ENCODE data around the gene KIRREL1.
A peak's percentile ranks its signal among the peaks of the same experiment; 100 is the strongest.

KIRREL1 gene

GRCh38 chr1:158131217-158131616, 137.8 kb downstream of the KIRREL1 start:
- no peak overlapping the region for H2BK5ac ChIP-seq (ENCODE audit: low read depth, low read length, poor library complexity)
- H3K4ac ChIP-seq (ENCODE audit: low read depth, low read length), result no peak overlapping the region
- H3K23ac ChIP-seq (ENCODE audit: low read length), result no peak overlapping the region
- H3K18ac ChIP-seq (ENCODE audit: low read length), result no peak overlapping the region
- H3K4me3 ChIP-seq (ENCODE audit: low read depth, low read length), result no peak overlapping the region
- H3K4me1 ChIP-seq (ENCODE audit: control insufficient read depth in 1 of 2, insufficient read depth in 2 of 2, low read length in 2 of 2), result no peaks in the 10 kb centered on the region
- no peak overlapping the region for H2AFZ ChIP-seq (ENCODE audit: insufficient read depth, low read length, poor library complexity)
- no peak overlapping the region for H3K4me2 ChIP-seq (ENCODE audit: low read length)
- peak overlapping the region; percentile 63 for H3K9ac ChIP-seq (ENCODE audit: low read length)
- no peak overlapping the region for H3K14ac ChIP-seq (ENCODE audit: low read length)
- no peak overlapping the region for H3K27ac ChIP-seq (ENCODE audit: low read depth, low read length)
- H3K79me2 ChIP-seq (ENCODE audit: control insufficient read depth, insufficient read depth, low read length, poor library complexity), result no peaks in the 10 kb centered on the region
- no peaks in the 10 kb centered on the region for H3K79me1 ChIP-seq (ENCODE audit: low read length)
- WGBS (ENCODE audit: extremely low coverage, insufficient coverage, insufficient read length), result no CpG with 5 or more reads among the region's 3 CpGs
- H2BK12ac ChIP-seq (ENCODE audit: low read length), result no peak overlapping the region
- no peak overlapping the region for H4K8ac ChIP-seq (ENCODE audit: low read depth, low read length)
- H3K27me3 ChIP-seq (ENCODE audit: insufficient read depth, low read length), result no peaks in the 10 kb centered on the region
- H2BK120ac ChIP-seq (ENCODE audit: insufficient read depth, low read length, poor library complexity), result no peak overlapping the region
- H3K36me3 ChIP-seq (ENCODE audit: control insufficient read depth in 1 of 2, insufficient read depth in 2 of 2, low read length in 2 of 2), result no peaks in the 10 kb centered on the region
- H3K9me3 ChIP-seq (ENCODE audit: insufficient read depth, low read depth, low read length), result no peaks in the 10 kb centered on the region
- no peak overlapping the region for H4K12ac ChIP-seq (ENCODE audit: low read depth, low read length)
- H2AK5ac ChIP-seq (ENCODE audit: low read length), result no peak overlapping the region
- H4K91ac ChIP-seq (ENCODE audit: low read depth, low read length), result no peak overlapping the region
- no peak for DNase-seq

GRCh38 chr1:158140764-158141192, 147.3 kb downstream of the KIRREL1 start:
- H2AFZ ChIP-seq (ENCODE audit: insufficient read depth, low read length, poor library complexity), result no peak overlapping the region
- no peak overlapping the region for H3K9ac ChIP-seq (ENCODE audit: low read length)
- no peak overlapping the region for H3K27ac ChIP-seq (ENCODE audit: low read depth, low read length)
- no peak overlapping the region for H2AK5ac ChIP-seq (ENCODE audit: low read length)
- H3K4me3 ChIP-seq (ENCODE audit: low read depth, low read length), result no peak overlapping the region
- no peaks in the 10 kb centered on the region for H3K79me2 ChIP-seq (ENCODE audit: control insufficient read depth, insufficient read depth, low read length, poor library complexity)
- H4K8ac ChIP-seq (ENCODE audit: low read depth, low read length), result no peak overlapping the region
- DNase-seq, result no peak
- H3K14ac ChIP-seq (ENCODE audit: low read length), result no peak overlapping the region
- H2BK5ac ChIP-seq (ENCODE audit: low read depth, low read length, poor library complexity), result no peak overlapping the region
- no peak overlapping the region for H3K23ac ChIP-seq (ENCODE audit: low read length)
- peaks cover 0 to 4% of the 10 kb centered on the region in 2 experiments for H3K4me1 ChIP-seq (ENCODE audit: control insufficient read depth in 1 of 2, insufficient read depth in 2 of 2, low read length in 2 of 2)
- no peak overlapping the region for H3K18ac ChIP-seq (ENCODE audit: low read length)
- no CpG with 5 or more reads among the region's 3 CpGs for WGBS (ENCODE audit: extremely low coverage, insufficient coverage, insufficient read length)
- H2BK12ac ChIP-seq (ENCODE audit: low read length), result no peak overlapping the region
- no peak overlapping the region for H3K4me2 ChIP-seq (ENCODE audit: low read length)
- H4K12ac ChIP-seq (ENCODE audit: low read depth, low read length), result no peak overlapping the region
- no peaks in the 10 kb centered on the region for H3K79me1 ChIP-seq (ENCODE audit: low read length)
- no peak overlapping the region for H3K4ac ChIP-seq (ENCODE audit: low read depth, low read length)
- H4K91ac ChIP-seq (ENCODE audit: low read depth, low read length), result no peak overlapping the region
- no peaks in the 10 kb centered on the region for H3K27me3 ChIP-seq (ENCODE audit: insufficient read depth, low read length)
- H3K36me3 ChIP-seq (ENCODE audit: control insufficient read depth in 1 of 2, insufficient read depth in 2 of 2, low read length in 2 of 2), result no peaks in the 10 kb centered on the region
- no peak overlapping the region for H2BK120ac ChIP-seq (ENCODE audit: insufficient read depth, low read length, poor library complexity)
- no peaks in the 10 kb centered on the region for H3K9me3 ChIP-seq (ENCODE audit: insufficient read depth, low read depth, low read length)

GRCh38 chr1:158145173-158145719, 151.8 kb downstream of the KIRREL1 start:
- Histone ChIP-seq H3K27ac (ENCODE audit: low read depth, low read length) (no peak overlapping the region), H2AK5ac (ENCODE audit: low read length) (no peak overlapping the region), H3K14ac (ENCODE audit: low read length) (no peak overlapping the region), H4K91ac (ENCODE audit: low read depth, low read length) (no peak overlapping the region), H3K79me1 (ENCODE audit: low read length) (no peaks in the 10 kb centered on the region), H2BK12ac (ENCODE audit: low read length) (no peak overlapping the region), H4K12ac (ENCODE audit: low read depth, low read length) (no peak overlapping the region), H2AFZ (ENCODE audit: insufficient read depth, low read length, poor library complexity) (no peak overlapping the region), H3K4me1 (ENCODE audit: control insufficient read depth in 1 of 2, insufficient read depth in 2 of 2, low read length in 2 of 2) (peaks cover 0 to 4% of the 10 kb centered on the region in 2 experiments), H3K23ac (ENCODE audit: low read length) (no peak overlapping the region), H4K8ac (ENCODE audit: low read depth, low read length) (no peak overlapping the region), H3K79me2 (ENCODE audit: control insufficient read depth, insufficient read depth, low read length, poor library complexity) (no peaks in the 10 kb centered on the region), H3K27me3 (ENCODE audit: insufficient read depth, low read length) (no peaks in the 10 kb centered on the region), H3K4me2 (ENCODE audit: low read length) (no peak overlapping the region), H3K9ac (ENCODE audit: low read length) (no peak overlapping the region), H3K9me3 (ENCODE audit: insufficient read depth, low read depth, low read length) (no peaks in the 10 kb centered on the region), H3K4ac (ENCODE audit: low read depth, low read length) (no peak overlapping the region), H2BK5ac (ENCODE audit: low read depth, low read length, poor library complexity) (no peak overlapping the region), H2BK120ac (ENCODE audit: insufficient read depth, low read length, poor library complexity) (no peak overlapping the region), H3K18ac (ENCODE audit: low read length) (no peak overlapping the region), H3K36me3 (ENCODE audit: control insufficient read depth in 1 of 2, insufficient read depth in 2 of 2, low read length in 2 of 2) (no peaks in the 10 kb centered on the region), H3K4me3 (ENCODE audit: low read depth, low read length) (no peak overlapping the region)
- DNase-seq, result no peak

- Histone ChIP-seq H2BK12ac (ENCODE audit: low read length) (no peak overlapping the region), H4K91ac (ENCODE audit: low read depth, low read length) (no peak overlapping the region), H3K79me2 (ENCODE audit: control insufficient read depth, insufficient read depth, low read length, poor library complexity) (no peaks in the 10 kb centered on the region), H3K9ac (ENCODE audit: low read length) (no peak overlapping the region), H3K4me3 (ENCODE audit: low read depth, low read length) (no peak overlapping the region), H3K27ac (ENCODE audit: low read depth, low read length) (no peak overlapping the region), H2BK5ac (ENCODE audit: low read depth, low read length, poor library complexity) (no peak overlapping the region), H3K79me1 (ENCODE audit: low read length) (no peaks in the 10 kb centered on the region), H3K14ac (ENCODE audit: low read length) (no peak overlapping the region), H2BK120ac (ENCODE audit: insufficient read depth, low read length, poor library complexity) (no peak overlapping the region), H3K4ac (ENCODE audit: low read depth, low read length) (no peak overlapping the region), H3K4me2 (ENCODE audit: low read length) (no peak overlapping the region), H3K4me1 (ENCODE audit: control insufficient read depth in 1 of 2, insufficient read depth in 2 of 2, low read length in 2 of 2) (no peaks in the 10 kb centered on the region), H2AFZ (ENCODE audit: insufficient read depth, low read length, poor library complexity) (no peak overlapping the region), H3K27me3 (ENCODE audit: insufficient read depth, low read length) (no peaks in the 10 kb centered on the region), H4K12ac (ENCODE audit: low read depth, low read length) (no peak overlapping the region), H3K18ac (ENCODE audit: low read length) (no peak overlapping the region), H3K36me3 (ENCODE audit: control insufficient read depth in 1 of 2, insufficient read depth in 2 of 2, low read length in 2 of 2) (no peaks in the 10 kb centered on the region), H3K9me3 (ENCODE audit: insufficient read depth, low read depth, low read length) (no peaks in the 10 kb centered on the region), H4K8ac (ENCODE audit: low read depth, low read length) (no peak overlapping the region), H2AK5ac (ENCODE audit: low read length) (no peak overlapping the region), H3K23ac (ENCODE audit: low read length) (no peak overlapping the region)
- WGBS (ENCODE audit: extremely low coverage, insufficient coverage, insufficient read length), result no CpG with 5 or more reads among the region's 6 CpGs
- DNase-seq, result peak in 1 of 2 donors; percentile 1
These were observed 152.7 kb downstream of the KIRREL1 start for GRCh38 chr1:158146165-158146564.
